T-helper 2 cell treated with Interferon-gamma antibody and Interleukin-4, amounts not matched to agents 5 μg/mL and 100 μg/mL, for 36 hours (primary cell): ENCODE data around the gene APAF1.
A peak's percentile ranks its signal among the peaks of the same experiment; 100 is the strongest.
"Not testable (repeated sequence)": the region's sequence is repeated elsewhere in the genome, so short reads cannot be mapped to it uniquely, and the experiment has no call there.

Experiments used
- DNase-seq: peaks from one replicate; pipeline ENCODE4 v3.0.0; 2021; ENCODE audit warnings: low spot score
- H3K27ac Mint-ChIP-seq: one replicate; pipeline ENCODE4 v1.8.0; 2021; ENCODE audit warnings: mild to moderate bottlenecking, mixed read lengths
- H3K27me3 Mint-ChIP-seq: one replicate; pipeline ENCODE4 v1.8.0; 2021; ENCODE audit warnings: low read depth, mixed read lengths
- H3K36me3 Mint-ChIP-seq: one replicate; pipeline ENCODE4 v1.8.0; 2021; ENCODE audit warnings: low read depth, mixed read lengths
- H3K4me1 Mint-ChIP-seq: one replicate; pipeline ENCODE4 v1.8.0; 2021; ENCODE audit warnings: low read depth, mixed read lengths
- H3K4me3 Mint-ChIP-seq: one replicate; pipeline ENCODE4 v1.8.0; 2022; ENCODE audit warnings: mild to moderate bottlenecking, moderate library complexity, mixed read lengths
- H3K9me3 Mint-ChIP-seq: one replicate; pipeline ENCODE4 v1.8.0; 2021; ENCODE audit warnings: mixed read lengths

The APAF1 gene, protein sequence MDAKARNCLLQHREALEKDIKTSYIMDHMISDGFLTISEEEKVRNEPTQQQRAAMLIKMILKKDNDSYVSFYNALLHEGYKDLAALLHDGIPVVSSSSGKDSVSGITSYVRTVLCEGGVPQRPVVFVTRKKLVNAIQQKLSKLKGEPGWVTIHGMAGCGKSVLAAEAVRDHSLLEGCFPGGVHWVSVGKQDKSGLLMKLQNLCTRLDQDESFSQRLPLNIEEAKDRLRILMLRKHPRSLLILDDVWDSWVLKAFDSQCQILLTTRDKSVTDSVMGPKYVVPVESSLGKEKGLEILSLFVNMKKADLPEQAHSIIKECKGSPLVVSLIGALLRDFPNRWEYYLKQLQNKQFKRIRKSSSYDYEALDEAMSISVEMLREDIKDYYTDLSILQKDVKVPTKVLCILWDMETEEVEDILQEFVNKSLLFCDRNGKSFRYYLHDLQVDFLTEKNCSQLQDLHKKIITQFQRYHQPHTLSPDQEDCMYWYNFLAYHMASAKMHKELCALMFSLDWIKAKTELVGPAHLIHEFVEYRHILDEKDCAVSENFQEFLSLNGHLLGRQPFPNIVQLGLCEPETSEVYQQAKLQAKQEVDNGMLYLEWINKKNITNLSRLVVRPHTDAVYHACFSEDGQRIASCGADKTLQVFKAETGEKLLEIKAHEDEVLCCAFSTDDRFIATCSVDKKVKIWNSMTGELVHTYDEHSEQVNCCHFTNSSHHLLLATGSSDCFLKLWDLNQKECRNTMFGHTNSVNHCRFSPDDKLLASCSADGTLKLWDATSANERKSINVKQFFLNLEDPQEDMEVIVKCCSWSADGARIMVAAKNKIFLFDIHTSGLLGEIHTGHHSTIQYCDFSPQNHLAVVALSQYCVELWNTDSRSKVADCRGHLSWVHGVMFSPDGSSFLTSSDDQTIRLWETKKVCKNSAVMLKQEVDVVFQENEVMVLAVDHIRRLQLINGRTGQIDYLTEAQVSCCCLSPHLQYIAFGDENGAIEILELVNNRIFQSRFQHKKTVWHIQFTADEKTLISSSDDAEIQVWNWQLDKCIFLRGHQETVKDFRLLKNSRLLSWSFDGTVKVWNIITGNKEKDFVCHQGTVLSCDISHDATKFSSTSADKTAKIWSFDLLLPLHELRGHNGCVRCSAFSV (N-terminal part only)

DNA sequence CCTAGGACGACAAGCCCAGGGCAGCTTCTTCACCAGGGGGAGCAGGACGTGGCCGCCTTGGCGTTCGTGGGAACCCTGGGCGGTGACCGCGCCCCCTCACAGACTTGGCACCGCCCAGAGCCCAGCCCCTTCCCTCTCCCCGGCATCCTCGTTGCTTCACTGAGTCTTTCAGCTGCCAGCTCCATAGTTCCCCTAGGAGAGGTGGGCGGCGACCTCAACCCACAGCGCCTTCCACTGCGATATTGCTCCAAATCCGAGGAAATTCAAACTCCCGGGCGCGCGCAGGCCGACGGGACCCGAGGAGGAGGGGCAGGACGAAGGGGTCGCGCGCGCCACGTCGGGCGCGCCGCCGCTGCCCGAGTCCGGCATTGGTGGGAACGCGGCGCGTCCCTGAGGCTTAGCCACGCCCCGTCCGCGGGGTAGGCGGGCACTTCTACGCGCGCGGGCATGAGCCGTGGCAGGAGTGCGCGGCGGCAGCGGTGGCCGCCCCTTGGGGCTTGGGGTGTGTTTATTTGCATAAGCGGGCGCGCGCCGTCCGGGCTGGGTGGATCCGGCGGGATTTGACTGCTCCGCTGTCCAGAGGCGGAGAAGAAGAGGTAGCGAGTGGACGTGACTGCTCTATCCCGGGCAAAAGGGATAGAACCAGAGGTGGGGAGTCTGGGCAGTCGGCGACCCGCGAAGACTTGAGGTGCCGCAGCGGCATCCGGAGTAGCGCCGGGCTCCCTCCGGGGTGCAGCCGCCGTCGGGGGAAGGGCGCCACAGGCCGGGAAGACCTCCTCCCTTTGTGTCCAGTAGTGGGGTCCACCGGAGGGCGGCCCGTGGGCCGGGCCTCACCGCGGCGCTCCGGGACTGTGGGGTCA, at the start of gene APAF1, which contains the start of gene IKBIP:
Gene APAF1 (plus strand): TSS at position 579 of the 860 bp plus-strand sequence. CDS start 3,070 bp downstream, outside the sequence.
Gene IKBIP (minus strand): TSS at position 77 of the 860 bp plus-strand sequence. CDS start 87 bp downstream, outside the sequence.
- Mint-ChIP-seq H3K4me3 (peak within 1 kb of the TSS; percentile 96), H3K9me3 (no peaks in the 10 kb centered on the region), H3K4me1 (peaks cover 30% of the 10 kb centered on the region), H3K27me3 (no peaks in the 10 kb centered on the region), H3K27ac (peak within 1 kb of the TSS; percentile 97), H3K36me3 (peaks cover 24% of the 10 kb centered on the region)
- DNase-seq = peak; percentile 96

DNA sequence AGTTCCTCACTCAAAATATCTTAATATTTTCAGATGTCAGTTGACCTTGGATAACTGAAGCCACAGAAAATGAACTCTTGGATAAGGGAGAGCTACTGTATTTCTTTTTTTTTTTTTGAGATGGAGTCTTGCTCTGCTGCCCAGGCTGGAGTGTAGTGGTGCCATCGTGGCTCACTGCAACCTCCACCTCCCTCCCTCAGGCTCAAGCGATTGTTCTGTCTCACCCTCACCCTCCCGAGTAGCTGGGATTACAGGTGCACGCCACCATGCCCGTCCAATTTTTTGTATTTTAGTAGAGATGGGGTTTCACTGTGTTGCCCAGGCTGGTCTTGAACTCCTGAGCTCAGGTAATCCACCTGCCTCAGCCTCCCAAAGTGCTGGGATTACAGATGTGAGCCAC, 47.8 kb upstream of the APAF1 start:
- not testable (repeated sequence) for DNase-seq, H3K4me3 Mint-ChIP-seq, H3K9me3 Mint-ChIP-seq, H3K27me3 Mint-ChIP-seq, H3K27ac Mint-ChIP-seq
- peaks cover 70% of the 10 kb centered on the region for H3K36me3 Mint-ChIP-seq
- peaks cover 22% of the 10 kb centered on the region for H3K4me1 Mint-ChIP-seq

DNA sequence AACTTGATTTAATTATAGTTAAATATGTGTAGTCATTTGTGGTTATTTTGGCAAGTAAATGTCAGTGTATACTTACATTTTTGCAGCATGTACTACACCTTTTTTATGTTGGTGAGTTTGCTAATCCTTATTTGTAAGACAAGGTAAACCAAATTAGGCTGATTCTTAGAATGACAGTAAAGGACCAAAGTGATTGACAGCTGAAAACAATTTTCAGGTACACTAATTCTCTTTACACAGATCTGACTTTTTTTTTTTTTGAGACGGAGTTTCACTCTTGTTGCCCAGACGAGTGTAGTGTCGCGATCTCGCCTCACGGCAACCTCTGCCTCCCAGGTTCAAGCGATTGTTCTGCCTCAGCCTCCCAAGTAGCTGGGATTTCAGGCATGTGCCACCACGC, 43.2 kb upstream of the APAF1 start:
- DNase-seq = no peak
- Mint-ChIP-seq H3K27ac (no peak overlapping the region), H3K9me3 (no peaks in the 10 kb centered on the region), H3K4me3 (no peak overlapping the region), H3K27me3 (no peaks in the 10 kb centered on the region), H3K36me3 (peaks cover 57% of the 10 kb centered on the region), H3K4me1 (peaks cover 6% of the 10 kb centered on the region)

DNA sequence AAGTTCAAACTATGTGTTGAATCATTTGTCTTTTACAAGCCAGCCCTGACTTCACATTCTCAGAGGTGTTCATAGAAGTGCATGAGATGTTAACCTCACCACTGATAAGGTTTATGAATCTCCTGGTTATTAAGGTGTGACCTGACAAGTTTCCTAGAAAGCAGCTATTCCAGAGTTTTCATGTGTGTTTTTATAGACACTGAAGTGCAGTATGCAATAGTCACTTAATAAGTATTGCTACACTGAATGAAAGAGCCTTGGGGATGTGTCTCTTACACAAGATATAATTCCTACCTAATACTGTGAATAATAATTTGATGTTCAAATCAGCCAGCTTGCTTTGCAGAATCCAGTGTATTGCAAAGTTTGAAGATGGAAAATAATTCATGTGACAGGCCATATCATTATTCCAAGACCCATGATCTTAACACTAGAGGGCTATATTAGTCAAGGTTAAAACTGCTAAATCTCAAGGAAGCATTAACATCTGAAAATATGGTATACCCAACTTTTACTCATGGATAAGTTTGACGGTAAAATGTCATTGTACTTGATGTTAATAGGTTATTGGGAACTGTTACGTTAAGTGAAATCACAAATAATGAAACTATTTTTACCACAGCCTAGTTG, 38.6 kb upstream of the APAF1 start:
- Mint-ChIP-seq H3K36me3 (peaks cover 21% of the 10 kb centered on the region), H3K27ac (no peak overlapping the region), H3K9me3 (no peaks in the 10 kb centered on the region), H3K27me3 (no peaks in the 10 kb centered on the region), H3K4me1 (peaks cover 7% of the 10 kb centered on the region), H3K4me3 (no peak overlapping the region)
- DNase-seq = no peak

DNA sequence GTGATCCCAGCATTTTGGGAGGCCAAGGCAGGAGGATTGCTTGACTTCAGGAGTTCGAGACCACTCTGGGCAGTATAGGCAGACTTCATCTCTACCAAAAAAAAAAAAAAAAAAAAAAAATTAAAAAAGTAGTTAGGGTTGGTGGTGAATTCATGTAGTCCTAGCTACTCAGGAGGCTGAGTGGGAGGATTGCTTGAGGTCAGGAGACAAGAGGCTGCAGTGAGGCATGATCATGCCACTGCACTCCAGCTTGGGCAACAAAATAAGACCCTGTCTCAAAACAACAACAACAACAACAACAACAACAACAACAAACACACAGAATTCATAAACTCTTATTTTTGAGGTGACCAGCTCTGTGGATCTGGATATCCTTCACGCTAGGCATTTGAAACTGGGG, 34.5 kb upstream of the APAF1 start:
- no peak for DNase-seq
- Mint-ChIP-seq H3K27ac (no peak overlapping the region), H3K4me3 (no peak overlapping the region), H3K4me1 (peaks cover 7% of the 10 kb centered on the region), H3K9me3 (no peaks in the 10 kb centered on the region), H3K27me3 (no peaks in the 10 kb centered on the region), H3K36me3 (peaks cover 1% of the 10 kb centered on the region)

DNA sequence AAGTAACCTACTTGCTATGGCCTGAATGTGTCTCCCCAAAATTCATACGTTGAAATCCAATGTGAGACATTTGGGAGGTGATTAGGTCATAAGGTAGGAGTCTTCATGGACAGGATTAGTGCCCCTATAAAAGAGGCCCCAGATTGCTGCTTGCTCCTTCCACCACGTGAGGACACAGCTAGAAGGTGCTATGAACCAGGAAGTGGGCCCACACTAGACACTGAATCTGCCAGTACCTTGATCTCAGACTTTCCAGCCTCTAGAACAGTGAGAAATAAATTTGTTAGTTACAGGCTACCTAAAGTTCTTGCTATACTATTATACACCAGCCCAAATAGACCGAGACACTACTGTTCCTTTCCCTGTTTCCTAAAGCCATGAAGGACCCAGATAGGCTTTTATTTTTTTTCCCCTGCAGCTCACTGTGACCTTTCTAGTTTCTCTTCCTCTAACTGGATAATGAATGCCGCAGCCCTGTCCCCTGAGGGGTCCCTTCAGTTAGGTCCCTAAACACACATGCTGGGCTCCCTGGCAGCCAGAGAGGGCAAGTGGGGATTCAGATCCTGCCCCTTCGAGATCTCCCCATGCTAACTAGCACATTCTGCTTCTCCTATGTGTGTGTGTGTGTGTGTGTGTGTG, 32.3 kb upstream of the APAF1 start:
- Mint-ChIP-seq H3K4me3 (no peak overlapping the region), H3K27me3 (no peaks in the 10 kb centered on the region), H3K9me3 (no peaks in the 10 kb centered on the region), H3K36me3 (peaks cover 1% of the 10 kb centered on the region), H3K27ac (peak overlapping the region; percentile 75), H3K4me1 (no peaks in the 10 kb centered on the region)
- no peak for DNase-seq

DNA sequence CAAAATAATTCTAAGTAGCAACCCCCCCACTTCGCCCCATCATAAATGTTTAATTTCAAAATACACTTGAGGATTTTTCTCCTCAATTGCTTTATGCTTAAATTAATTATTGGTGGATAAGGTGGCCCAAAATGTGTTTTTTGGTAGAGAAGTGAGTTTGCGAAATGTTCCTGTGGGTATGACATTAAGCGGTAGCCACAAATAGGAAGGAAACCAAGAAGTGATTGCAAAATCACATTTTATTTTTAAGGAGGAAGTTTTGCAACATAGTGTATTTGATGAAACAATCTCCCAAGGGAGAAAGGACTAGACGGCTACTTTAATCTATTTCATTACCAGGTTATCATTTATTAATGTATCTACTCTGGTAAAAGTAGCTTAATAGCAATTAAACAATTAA, 26.1 kb upstream of the APAF1 start:
- Mint-ChIP-seq H3K4me1 (peaks cover 5% of the 10 kb centered on the region), H3K36me3 (peaks cover 1% of the 10 kb centered on the region), H3K9me3 (no peaks in the 10 kb centered on the region)

DNA sequence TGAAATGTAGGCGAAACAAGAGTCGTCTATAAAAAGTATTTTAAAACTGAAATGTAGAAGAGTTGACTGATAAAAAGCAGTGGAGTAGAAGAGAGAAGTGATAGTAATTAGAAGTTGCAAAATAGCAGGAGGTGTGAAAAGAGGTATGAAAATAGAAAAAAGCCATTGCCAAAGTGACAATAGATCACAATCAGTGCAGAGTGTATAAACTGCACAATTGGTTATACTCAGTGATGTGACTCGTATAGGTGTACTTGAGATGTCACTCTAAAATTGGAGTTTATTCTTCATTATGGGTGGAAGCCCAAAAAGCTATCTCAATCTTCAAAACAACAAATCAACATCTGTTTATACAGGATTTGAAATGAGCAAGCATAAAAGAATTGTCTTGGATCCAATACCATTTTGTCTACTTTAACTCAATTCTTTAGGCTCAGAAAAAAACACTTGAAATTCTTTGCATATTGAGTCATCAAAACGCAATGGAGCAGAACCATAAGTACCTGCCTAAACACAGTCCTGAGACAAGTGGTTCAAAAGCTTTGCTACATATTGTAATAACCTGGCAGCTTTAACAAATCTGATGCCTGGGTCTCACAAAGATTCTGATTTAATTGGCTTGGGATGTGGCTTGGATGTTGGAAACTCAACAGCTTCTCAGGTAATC, 9.3 kb upstream of the APAF1 start:
- H3K27me3 Mint-ChIP-seq = no peaks in the 10 kb centered on the region
- no peak for DNase-seq
- peaks cover 20% of the 10 kb centered on the region for H3K4me1 Mint-ChIP-seq
- no peak overlapping the region for H3K27ac Mint-ChIP-seq
- no peak overlapping the region for H3K4me3 Mint-ChIP-seq
- H3K36me3 Mint-ChIP-seq = peaks cover 26% of the 10 kb centered on the region
- no peaks in the 10 kb centered on the region for H3K9me3 Mint-ChIP-seq

More for the DNA sequence above, 26.1 kb upstream of the APAF1 start:
- H3K4me3 Mint-ChIP-seq = no peak overlapping the region
- no peak for DNase-seq
- H3K27ac Mint-ChIP-seq = no peak overlapping the region
- no peaks in the 10 kb centered on the region for H3K27me3 Mint-ChIP-seq

DNA sequence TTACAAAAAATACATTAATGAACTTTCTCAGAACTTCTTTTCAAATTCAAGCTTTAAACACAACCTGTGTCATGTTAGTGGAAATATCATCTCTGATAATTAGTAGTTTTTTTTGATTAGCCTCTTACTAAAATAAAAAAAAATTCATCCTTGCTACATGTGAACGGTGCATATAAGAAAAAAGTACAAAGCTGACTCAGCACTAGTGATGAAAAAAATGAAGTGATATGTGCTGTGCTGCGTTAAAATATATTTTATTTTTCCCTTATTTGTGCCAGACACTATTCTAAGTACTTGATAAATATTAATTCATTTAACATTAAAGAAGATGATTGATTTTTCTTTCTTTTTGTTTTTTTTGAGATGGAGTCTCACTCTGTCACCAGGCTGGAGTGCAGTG, 8.0 kb upstream of the APAF1 start:
- Mint-ChIP-seq H3K27me3 (no peaks in the 10 kb centered on the region), H3K9me3 (no peaks in the 10 kb centered on the region), H3K36me3 (peaks cover 33% of the 10 kb centered on the region), H3K27ac (no peak overlapping the region), H3K4me3 (no peak overlapping the region), H3K4me1 (peaks cover 28% of the 10 kb centered on the region)
- no peak for DNase-seq

DNA sequence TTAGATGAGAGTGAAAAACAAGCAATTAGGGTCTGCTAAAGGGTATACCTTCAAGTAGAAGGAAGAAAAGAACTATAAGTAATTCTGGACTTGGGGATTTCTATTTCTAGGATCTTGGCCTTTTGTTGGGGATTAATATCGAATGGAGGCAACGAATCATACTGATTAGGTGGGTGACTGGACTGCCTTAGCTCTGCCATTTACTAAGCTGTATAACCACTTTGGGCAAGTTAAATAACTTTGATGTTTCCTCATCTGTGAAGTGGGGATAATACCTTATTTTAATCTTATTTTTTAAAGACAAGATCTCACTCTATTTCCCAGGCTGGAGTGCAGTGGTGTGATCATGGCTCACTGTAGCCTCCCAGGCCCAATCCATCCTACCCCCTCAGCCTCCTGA, 7.1 kb upstream of the APAF1 start:
- Mint-ChIP-seq H3K4me3 (no peak overlapping the region), H3K4me1 (peaks cover 32% of the 10 kb centered on the region), H3K27ac (peak overlapping the region; percentile 55), H3K9me3 (no peaks in the 10 kb centered on the region), H3K27me3 (no peaks in the 10 kb centered on the region), H3K36me3 (peaks cover 30% of the 10 kb centered on the region)
- DNase-seq = no peak

DNA sequence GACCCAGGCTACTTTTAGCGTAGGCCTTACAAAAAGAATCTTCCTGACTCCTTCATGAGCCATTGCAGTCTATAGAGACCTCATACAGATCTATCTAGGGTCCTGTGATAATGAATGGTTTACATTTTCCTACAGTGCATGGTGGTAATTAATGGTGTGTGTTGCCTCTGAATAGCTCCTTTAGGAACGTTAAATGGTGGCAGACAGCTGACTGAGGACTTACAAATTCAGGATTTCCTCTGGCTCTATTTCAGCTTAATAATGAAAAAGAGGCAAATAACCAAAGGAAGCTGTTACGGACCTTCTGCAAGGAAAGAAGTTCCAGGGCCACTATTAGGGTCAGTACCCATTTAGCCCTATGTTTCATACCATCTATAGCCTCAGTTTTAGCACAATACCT, 5.6 kb upstream of the APAF1 start:
- H3K4me1 Mint-ChIP-seq = peaks cover 34% of the 10 kb centered on the region
- H3K27ac Mint-ChIP-seq = no peak overlapping the region
- peaks cover 22% of the 10 kb centered on the region for H3K36me3 Mint-ChIP-seq
- H3K27me3 Mint-ChIP-seq = no peaks in the 10 kb centered on the region
- no peaks in the 10 kb centered on the region for H3K9me3 Mint-ChIP-seq
- H3K4me3 Mint-ChIP-seq = no peak overlapping the region
- DNase-seq = no peak

DNA sequence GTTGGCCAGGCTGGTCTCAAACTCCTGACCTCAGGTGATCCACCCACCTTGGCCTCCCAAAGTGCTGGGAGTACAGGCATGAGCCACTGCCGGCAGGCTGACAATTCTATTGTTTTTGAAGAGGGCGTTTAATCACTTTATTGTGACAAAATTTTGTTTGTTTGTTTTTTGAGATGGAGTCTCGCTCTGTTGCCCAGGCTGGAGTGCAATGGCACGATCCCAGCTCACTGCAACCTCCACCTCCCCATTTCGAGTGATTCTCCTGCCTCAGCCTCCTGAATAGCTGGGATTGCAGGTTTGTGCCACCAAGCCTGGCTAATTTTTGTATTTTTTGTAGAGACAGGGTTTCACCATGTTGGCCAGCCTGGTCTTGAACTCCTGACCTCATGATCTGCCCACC, 2.3 kb upstream of the APAF1 start:
- H3K27me3 Mint-ChIP-seq, DNase-seq, H3K9me3 Mint-ChIP-seq: not testable (repeated sequence)
- H3K27ac Mint-ChIP-seq = peak overlapping the region; percentile 67
- peaks cover 38% of the 10 kb centered on the region for H3K4me1 Mint-ChIP-seq
- H3K36me3 Mint-ChIP-seq = peaks cover 20% of the 10 kb centered on the region
- H3K4me3 Mint-ChIP-seq = peak overlapping the region; percentile 94
